ENCODE results near the gene MT1X.

The MT1X gene

DNA sequence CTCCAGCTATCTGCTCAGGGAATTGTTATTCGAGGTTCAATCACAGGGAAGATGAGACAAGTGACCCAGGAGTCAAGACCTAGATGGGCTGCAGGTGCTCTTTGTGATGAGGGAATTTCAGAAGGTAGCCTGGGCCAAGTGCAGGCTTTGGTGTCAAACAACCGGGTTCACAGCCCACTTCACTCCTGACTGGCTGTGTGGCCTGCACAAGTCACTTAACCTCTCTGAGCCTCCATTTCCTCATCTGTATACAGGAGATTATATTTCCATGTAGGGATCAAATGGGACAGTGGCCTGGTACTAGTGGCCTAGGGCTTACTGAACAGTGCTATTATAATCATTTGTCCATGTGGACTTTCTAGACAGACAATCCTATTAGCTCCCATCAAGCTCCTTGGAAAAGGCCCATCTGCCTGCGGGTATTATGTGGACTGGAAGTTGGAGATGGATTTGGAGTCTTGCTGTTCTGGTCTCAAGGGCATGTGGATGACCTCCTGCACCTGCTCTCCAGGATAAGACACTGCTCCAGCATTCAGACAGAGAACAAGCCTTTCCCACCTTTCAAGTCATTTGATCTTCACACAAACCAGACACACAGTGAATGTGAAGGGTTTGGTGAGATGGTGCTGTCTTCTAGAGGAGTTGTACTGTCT lies 3.1 kb upstream of the MT1X start:
- ATAC-seq (no peak), DNase-seq (no peak)

DNA sequence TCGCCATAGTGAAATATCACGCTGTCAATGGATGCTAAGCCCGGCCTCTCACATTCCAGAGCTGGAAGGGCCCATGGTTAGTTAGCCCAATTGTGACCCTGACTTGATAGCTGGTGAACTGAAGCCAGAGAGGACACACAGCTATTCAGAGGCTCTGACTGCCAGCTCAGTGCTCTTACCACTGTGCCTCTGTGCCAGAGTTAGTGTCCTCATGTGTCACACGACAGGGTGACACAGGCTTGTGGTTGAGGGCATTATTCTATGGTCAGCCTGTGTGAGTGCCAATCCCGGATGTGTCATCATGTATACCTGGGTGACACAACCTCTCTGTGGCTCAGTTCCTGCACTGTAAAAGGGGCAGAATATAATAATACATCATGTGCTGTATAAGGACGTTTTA lies 2.5 kb upstream of the MT1X start:
- no peak for DNase-seq
- peak; percentile 47 for ATAC-seq

DNA sequence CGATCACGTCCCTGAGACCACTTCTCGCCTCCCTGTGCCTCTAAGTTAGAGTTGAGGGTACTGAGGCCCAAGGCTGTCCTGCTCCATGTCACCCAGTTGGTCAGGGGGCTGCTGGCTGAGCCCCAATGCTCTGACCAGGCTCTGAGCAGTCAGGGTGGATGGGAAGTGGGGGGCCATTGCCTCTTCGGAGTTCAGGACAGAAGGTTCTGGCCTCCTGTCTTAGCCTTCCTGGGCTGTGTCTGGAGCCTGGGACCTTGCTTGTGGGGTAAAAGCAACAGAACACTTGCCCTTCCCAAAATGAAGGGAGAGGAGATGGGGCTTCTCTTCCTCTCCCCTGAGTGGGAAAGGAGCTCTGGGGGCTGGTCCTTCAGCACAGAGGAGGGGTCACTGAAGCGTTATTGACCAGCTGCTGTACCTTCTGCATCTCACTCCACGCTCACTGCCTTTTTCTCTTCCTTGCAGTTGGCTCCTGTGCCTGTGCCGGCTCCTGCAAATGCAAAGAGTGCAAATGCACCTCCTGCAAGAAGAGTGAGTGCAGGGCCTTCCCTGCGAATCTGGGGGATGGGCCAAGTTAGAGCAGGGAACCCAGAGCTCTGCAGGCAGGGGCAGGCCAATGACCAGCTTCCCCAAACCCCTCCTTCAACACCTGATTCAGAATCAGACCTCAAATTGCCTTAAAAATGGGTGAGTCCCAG lies 580 bp downstream of the MT1X start:
- DNase-seq (no peak), ATAC-seq (no peak)

DNA sequence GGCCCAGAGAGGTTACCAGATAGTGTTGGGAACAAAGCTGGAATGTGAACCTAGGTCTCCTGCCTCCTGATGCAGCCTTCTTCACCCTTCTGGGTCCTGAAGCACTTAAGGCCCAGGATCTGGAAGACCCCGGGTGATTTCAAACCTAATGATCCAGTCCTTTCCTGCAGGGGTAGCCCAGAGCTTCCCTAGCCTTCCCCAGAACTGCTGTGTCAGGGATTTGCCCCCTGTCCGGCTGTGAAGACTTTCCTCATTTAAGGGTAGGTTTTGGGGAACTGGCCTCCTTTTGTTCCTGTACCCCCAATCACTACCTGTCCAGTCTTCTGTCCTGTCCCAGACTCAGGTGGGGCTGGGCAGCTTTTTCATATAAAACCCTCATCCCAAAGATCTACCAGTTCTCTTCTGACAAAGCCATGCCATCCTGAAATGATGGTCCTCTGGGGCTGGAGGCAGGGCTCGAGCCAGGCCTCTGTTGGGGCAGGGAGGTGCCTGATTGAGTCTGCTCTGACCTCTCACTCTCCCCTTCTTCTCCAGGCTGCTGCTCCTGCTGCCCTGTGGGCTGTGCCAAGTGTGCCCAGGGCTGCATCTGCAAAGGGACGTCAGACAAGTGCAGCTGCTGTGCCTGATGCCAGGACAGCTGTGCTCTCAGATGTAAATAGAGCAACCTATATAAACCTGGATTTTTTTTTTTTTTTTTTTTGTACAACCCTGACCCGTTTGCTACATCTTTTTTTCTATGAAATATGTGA lies 1.3 kb downstream of the MT1X start:
- ATAC-seq, result no peak
- no peak for DNase-seq

DNA sequence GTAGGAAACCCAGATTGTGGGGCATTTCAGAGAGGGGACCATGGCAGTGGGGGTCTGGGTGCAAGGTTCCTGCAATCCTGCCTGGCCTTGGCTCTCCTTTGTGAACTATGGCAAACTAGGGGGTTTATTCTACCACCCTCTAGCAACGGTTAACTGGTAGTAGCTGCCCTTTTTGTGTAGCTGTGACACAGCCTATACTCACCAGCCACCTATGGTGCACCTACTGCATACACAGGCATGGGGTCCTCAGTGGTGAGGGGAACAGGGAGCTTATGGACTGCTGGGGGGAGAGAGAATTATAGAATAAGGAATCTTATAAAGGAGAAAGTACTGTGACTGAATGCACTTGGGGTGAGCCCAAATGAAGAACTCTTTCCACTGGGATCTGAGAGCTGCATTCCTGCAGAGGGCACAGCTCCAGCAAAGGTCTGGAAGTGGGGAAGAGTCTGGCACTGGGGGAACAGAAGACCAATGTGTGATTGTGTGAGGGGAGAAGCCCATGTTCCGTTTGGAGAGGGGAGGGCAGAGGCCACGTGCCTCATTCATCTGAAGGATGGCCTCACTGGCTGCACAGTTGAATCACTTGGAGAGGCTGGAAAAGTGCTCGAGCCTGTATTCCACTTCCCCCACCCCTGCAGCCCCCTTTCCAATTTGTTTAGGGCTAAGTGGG lies 2.1 kb downstream of the MT1X start:
- ATAC-seq (no peak), DNase-seq (no peak)

DNA sequence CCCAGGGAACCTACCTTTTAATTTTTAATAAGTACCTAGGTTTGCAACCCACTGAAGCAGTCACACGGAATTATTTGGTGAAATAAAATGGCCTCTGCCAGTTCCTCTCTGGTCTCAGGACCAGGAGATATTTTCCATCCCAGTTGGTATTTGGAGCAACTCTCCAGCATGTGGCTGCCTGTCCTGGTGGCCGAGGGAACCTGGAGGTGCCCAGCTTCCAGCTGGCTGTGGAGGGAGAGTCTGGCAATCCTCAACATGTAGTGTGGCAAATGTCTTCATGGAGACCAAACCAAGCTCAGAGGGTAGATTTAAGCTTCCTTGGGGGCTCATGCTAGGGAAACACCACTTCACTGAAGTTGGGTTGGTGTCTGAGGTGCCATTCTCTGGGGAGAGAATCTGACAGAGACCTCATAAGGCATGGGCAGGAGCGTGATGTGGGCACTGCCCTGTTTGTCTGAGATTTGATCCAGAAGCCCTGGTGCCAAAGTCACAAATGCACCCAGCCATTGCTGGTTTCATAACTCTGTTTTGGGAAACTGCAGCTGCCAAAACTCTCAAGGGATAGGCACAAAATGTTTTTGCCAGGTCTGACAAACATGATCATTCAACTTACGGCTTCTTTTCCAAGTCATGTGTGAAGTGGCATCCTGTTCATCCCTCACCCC lies 2.8 kb downstream of the MT1X start:
- DNase-seq (no peak), ATAC-seq (no peak)

DNA sequence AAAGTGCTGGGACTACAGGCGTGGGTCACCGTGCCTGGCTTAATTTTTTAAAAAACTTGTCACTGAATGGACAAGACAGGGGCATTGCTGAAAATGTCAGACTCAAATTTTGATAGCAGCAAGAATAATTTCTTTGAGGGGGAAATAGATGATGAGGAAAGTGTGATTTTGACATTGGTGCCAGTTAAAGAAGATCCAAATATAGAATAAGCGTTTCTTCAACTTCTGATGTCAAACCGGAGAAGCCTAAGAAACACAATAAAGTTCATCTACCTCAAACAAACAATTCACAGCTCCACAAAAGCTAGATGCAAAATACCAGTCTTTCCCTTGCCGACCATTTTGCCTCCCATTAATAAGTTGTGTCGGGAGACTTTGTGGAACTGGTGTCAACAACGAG lies 4.5 kb downstream of the MT1X start:
- ATAC-seq (no peak), DNase-seq (no peak)

DNA sequence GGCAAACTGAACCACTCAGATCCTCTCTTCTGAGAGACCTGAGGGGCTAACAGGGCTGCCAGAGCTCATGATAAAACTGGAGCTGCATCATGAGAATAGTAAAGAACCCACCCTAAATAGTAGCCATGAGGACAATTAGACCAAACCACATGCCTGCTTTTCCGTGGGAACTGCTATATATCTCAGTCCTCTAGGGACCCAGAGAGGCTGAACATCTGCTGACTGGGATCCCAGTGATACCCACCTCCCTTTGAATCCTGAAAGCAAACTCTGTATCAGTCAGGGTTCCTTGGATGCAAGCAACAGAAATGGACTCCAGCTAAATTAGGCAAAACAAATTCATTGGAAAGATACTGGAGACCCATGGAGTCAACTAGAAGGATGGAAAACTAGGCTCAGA lies 6.5 kb downstream of the MT1X start:
- DNase-seq (no peak), ATAC-seq (no peak)

DNA sequence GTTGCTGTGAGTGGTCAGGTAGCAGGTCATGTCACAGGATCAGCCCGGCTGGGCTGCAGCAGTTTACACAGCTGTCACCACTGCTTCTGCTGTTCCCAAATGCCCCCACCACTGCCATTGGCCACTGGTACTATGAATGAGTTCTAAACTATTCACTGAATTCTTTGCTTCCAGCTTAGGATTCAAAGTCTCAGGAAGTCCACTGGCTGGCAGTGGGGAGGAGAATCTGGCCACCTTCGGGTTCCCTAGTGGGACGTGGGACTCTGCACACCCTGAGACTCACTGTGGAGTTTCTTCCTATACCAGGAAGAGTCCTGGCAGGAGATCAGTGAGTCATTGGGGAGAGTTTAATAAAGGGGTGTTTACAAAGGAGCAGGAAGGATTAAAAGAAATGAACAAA lies 6.9 kb downstream of the MT1X start:
- DNase-seq (no peak), ATAC-seq (no peak)

DNA sequence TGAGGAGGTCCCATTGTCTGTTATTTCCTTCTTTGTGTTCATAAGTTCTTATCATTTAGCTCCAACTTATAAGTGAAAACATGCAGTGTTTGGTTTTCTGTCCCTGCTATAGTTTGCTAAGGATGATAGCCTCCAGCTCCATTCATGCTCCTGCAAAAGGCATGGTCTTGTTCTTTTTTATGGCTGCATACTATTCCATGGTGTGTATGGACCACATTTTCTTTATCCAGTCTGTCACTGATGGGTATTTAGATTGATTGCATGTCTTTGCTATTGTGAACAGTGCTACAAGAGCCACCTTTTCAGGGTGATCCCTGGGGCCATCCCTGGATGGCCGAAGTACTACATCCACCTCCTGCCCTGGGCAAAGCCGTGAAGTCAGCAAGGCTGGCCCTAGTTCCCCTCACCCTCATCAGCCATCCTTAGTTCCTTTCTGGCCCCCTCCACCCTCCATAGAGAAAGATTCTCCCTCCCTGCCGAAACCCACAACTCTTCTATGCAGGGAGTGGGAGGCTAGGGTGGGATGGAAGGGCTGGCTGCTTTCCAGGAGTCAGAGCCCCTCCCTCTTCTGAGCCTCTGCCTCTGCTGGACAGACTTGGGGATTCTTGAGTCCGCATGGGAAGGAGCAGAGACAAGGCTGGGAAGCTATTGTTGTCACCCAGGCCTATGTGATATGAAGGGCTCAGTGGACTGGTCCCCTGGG lies 8.3 kb downstream of the MT1X start:
- no peak for ATAC-seq
- DNase-seq, result no peak

DNA sequence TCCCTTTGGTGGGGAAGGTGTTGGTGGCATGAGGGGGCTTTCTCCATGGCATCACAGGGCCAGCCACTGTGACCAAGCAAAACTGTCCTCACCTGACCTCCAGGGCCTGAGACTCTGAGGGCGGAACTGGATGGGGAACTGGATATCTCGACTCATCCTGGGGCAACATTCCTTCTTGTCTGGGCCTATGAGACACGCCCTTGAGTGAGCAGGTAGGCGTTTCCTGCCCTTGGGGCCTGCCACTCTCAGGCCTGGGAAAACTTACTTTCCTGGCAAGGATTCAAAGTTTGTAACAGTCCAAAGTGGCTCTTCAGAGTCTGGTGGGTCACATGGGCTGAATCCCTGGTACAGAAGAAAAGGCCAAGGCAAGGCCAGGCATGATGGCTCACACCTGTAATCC lies 9.6 kb downstream of the MT1X start:
- no peak for DNase-seq

DNA sequence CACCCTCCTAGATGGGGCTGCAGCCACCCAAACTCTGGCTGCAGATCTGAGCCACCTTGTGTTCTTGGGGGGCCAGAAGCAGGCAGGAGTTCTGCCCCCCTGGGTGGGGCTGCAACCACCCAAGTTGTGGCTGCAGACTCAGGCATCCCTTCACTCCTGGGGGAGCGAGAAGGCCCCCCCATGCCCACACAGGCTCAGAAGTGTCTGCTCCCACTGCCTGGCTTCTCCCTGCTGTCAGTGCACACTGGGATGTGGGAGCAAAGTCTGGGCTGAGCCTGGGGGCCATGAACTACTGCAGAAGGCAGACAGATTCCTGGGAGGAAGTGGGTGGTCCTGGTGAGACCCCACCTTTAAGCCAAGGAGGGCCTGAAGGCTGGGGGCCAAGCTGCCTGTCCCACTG lies 13.0 kb downstream of the MT1X start:
- no peak for DNase-seq
- no peak for ATAC-seq

More for the DNA sequence above, 9.6 kb downstream of the MT1X start:
- ATAC-seq, result no peak

DNA sequence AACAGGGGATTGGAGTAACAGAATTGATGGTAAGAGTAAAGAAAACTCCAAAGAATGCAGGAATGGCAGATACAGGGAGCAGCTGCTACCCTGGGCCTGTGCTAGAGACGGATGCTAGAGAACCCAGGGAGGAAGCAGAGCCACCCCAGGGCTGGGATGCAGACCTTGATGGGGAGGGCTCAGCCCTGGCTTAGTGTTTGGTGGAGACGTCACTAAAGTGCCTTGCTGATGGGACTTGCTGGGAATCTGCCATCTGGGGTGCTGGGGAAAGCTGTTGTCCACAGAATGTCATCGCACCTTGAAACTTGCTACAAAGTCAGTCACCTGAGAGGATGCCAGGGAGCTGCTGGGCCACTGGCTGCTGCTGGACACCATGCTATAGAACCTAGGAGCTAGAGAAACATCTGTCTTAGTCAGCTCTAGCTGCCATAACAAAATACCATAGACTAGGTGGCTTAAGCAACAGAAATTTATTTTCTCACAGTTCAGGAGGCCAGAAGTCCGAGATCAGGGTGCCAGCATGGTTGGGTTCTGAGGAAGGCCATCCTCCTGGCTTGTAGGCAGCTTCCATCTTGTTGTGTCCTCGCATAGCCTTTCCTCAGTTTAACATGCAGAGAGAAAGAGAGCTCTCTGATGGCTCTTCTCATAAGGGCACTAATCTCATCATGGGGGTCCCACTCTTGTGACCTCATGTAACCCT lies 15.3 kb downstream of the MT1X start:
- DNase-seq (no peak), ATAC-seq (no peak)

DNA sequence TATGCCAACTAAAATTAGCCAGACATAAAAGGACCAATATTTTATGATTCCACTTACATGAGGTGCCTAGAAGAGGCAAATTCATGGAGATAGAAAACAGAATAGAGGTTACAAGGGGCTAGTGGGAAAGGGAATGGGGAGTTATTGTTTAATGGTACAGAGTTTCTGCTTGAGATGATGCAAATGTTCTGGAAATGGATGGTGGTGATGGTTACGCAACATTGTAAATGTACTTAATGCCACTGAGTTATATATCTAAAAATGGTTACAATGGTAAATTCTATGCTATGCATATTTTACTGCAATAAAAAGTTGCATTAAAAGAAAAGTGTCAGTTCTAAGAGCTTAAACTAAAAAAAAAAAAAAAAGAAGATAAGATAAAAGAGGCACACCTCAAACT lies 17.9 kb downstream of the MT1X start:
- DNase-seq, result no peak
- ATAC-seq, result no peak

DNA sequence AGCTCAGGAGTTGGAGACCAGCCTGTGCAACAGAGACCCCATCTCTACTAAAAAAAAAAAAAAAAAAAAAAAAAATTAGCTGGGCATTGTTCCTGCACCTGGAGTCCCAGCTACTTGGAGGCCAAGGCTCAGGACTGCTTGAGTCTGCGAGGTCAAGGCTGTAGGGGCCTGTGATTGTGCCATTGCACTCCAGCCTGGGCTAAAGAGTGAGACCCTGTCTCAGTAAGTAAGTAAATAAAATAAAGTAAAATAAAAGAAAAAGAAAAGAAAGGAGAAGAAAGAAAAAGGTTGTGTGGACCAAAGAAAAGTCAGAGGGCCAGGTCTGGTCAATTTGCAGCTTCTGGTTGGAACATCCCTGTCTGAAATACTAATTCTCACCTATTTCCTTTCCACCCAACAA lies 18.4 kb downstream of the MT1X start:
- ATAC-seq, result no peak
- DNase-seq, result no peak

DNA sequence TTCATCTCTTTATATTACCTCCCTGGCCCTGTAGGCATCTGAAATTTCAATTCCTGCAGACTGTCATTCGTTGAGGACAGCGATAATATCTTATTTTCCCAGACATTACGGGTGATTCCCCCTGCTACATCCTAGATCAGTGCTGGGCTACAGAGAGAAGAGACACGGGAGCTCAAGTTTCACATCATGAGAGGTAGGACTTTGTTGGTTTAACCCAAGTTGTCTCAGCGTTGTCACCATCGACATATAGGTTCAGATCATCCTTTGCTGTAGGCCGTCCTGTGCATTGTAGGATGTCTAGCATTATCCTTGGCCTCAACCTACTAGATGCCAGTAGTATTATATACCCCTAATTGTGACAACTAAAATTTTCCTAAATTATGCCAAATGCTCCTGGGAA lies 19.3 kb downstream of the MT1X start:
- ATAC-seq (no peak), DNase-seq (no peak)

DNA sequence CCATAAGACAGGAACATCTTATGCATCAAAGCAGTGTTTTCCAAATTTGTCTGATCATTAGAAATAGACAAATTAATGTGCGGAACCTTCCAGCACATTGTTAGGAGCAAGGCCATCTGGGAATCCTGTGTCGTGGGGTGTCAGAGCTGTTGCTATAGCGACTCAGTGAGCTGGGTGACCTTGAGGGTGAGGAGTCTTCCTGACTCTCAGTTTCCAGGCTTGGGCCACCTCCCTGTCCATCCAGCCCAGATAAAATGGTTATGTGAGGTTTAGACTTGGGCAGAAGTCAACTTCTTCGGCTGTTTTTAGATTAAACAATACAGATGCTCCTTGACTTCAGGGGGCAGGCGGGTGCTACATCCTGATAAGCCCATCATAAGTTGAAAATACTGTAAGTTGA lies 20.6 kb downstream of the MT1X start:
- DNase-seq, result no peak

DNA sequence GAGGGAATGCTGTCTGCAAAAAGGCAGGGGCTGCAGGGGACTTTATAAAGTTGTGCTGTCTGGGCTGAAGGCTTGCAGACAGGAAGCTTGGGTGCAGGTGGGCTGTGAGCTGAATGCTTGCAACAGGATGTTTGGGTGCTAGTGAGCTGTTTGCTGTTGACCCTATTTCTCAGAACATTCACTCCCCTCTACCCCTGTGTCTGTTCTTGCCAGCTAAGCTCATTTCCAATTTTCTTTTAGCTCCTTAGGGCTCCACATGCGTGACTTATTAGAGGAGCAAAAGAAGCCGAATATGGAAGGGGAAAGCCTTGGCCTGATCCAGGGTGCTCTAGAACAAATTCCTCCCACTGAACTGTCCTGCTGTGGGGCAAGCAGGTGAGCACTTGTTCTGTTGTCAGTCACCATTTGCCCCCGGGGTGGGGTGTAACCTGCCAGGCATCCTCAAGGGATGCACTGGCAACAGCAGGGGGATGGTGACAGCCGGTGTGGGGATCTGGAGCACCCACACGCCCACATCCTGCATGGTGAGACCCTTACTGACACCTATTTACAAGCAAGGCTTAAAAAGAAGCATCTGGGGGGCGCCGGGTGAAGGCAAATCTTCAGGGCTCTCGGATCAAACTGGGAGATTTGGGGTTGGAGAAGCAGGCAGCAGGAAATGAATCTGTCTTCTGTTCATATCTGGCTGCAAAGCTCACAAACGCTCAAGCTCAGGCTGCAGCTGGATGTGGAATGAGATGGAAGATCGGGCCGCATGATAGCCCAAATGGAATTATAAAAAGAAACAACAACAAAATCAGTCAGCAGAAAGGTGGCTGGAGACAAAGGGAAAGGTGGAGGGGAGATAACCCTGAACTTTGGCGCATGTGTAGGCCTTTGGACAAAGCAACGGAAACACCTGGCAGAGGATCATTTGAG lies 26.5 kb downstream of the MT1X start:
- peak; percentile 25 for ATAC-seq
- peak; percentile 29 for DNase-seq

More for the DNA sequence above, 20.6 kb downstream of the MT1X start:
- no peak for ATAC-seq

DNA sequence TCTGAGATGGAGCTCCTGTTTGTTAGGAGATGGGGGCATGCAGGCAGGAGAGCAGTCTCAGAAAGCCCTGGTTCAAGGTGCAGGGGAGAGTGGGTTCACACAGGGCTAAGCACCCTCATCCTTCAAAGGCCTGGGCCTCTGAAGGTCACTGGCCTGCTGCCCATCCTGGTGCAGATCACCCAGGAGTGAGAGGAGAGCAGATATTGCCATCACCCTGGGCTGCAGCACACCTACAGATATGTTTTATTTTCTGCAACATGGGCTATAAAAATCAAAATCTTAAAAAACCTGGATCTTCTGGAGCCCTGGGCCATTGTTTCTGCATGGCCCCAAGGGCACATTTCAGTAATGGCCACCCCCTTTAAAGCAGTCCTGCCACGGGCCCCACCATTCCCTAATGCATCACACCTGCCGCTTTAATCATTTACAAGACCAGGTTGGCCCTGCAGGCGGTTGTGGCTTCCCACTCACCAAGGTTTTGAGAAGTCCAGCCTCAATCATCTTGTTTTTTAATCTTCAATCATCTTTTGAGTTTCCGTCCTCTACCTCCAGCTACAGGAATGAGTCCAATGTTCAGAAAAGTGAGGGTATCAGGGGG lies 27.3 kb downstream of the MT1X start:
- ATAC-seq (peak; percentile 21), DNase-seq (no peak)

Data from stimulated activated naive CD8-positive, alpha-beta T cell treated with anti-CD3 and anti-CD28 coated beads, Interleukin-15, Interleukin-2, amounts not matched to agents 100 U/mL and 50 U/mL, for 24 hours (primary cell).